GM21515 (cell line): ENCODE measurements around the gene SPATA17.
A peak's percentile ranks its signal among the peaks of the same experiment; 100 is the strongest.
"Not testable (repeated sequence)": the region's sequence is repeated elsewhere in the genome, so short reads cannot be mapped to it uniquely, and the experiment has no call there.

Source experiments
- ATAC-seq: cut with Tn5 transposase; IDR thresholded peaks from one replicate; pipeline ENCODE4 v1.9.1; 2021; ENCODE audit not compliant: unreplicated experiment

SPATA17 gene, protein sequence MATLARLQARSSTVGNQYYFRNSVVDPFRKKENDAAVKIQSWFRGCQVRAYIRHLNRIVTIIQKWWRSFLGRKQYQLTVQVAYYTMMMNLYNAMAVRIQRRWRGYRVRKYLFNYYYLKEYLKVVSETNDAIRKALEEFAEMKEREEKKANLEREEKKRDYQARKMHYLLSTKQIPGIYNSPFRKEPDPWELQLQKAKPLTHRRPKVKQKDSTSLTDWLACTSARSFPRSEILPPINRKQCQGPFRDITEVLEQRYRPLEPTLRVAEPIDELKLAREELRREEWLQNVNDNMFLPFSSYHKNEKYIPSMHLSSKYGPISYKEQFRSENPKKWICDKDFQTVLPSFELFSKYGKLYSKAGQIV

DNA sequence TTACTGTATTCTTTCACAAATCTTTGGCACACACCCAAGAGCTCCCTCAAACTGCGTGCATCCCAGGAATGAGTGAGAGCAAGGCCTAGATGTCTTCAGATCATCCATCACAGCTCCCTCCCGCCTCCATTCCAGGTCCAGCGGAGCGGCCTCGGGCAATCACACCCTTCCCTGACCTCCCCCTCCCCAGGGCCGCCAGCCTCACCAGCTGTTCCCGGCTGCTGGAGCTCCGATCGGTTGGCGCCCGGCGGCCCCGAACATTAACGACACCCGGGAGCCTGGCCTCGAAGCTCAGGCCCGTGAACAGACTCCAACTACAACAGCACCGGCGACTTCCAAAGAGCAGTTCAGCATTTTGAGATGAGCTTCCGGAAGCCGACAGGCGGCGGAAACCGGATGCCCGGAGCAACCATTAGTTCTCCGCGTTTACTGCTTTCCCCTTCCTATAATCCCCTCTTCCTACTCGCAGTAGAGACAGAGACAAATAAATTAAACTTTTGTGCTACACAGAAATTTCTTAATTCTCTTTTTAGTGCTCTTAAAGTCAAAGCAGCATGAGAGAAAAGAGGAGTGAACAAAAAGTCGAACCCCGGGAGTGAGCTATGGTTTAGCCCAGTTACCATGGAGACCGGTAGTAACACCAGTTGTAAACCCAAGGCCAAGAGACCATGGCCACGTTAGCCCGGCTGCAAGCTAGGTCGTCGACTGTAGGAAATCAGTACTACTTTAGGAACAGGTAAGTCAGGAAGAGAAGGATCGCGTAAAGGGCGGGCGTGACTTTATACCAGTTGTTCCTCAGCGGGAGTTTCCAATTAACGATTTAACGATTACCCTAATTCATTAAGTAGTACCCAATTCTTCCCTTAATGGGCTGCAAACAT lies at the start of gene SPATA17, which contains the start of gene GPATCH2:
TSS of gene SPATA17 (plus strand) at position 634 of the 881 bp plus-strand sequence. CDS start at position 669, 35 bp downstream.
TSS of gene GPATCH2 (minus strand) at position 380 of the 881 bp plus-strand sequence. CDS start at position 261, 119 bp downstream.
- ATAC-seq, result peak; percentile 99

DNA sequence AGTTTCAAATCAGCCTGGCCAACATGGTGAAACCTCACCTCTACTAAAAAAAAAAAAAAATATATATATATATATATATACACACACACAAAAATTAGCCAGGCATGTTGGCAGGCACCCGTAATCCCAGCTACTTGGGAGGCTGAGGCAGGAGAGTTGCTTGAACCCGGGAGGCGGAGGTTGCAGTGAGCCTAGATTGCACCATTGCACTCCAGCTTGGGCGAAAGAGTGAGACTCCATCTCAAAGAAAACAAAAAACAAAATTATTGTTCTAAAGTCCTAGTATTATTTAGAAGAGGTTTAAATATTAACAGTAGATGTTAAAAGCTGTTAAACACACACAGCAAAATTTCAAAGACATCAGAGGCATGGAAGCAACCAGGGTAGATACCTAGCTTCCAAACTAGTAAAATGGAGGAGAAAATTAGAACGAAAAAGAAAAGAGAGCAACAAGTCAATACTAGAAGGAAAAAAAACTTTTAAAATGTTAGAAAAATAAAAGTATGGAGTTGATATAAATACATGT lies 46.8 kb upstream of the SPATA17 start:
- ATAC-seq, result not testable (repeated sequence)

DNA sequence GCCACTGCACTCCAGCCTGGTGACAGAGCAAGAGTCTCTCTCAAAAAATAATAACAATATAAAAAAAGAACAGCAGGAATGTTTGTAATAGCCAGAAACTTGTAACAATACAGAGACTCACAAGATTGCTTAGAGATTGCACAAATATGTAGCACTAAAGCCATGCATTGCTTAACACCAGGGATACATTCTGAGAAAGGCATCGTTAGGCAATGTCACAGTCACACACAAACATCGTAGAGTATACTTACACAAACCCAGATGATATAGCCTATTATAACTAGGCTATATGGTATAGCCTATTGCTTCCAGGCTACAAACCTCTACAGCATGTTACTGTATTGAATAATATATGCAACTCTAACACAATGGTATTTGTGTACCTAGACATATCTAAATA lies 45.6 kb upstream of the SPATA17 start:
- no peak for ATAC-seq

DNA sequence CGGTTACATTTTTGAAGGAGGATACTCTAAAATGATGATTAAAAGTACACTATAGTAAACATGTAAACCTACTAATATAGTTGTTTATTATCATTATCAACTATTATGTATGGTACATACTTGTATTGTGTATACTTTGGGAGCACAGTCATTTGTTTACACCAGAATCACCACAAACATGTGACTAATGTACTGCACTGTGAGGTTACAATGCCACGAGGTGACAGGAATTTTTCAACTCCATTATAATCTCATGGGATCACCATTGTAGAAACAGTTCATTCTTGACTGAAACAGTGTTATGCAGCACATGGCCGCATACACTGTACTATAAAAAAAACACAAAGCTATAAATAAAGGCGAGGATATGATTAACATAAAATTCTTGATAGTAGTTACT lies 44.6 kb upstream of the SPATA17 start:
- ATAC-seq, result no peak

DNA sequence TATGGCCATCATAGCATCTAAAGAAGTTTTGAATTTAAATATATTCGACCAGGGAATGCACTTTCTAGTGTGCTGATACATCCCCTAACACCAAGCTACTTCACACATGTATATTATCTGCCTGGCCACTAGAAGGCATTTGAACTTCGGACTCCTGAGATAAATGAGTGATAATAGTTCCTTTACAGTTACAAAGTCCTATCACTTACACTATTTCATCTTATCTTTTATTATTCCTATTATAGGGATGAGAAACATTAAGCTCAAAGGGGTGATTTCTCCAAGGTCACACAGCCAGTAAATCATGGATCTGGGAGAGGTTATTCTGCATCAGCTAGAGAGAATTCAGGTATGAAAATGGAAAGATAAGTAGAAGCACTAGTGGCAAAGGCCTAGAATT lies 40.5 kb upstream of the SPATA17 start:
- ATAC-seq, result no peak

DNA sequence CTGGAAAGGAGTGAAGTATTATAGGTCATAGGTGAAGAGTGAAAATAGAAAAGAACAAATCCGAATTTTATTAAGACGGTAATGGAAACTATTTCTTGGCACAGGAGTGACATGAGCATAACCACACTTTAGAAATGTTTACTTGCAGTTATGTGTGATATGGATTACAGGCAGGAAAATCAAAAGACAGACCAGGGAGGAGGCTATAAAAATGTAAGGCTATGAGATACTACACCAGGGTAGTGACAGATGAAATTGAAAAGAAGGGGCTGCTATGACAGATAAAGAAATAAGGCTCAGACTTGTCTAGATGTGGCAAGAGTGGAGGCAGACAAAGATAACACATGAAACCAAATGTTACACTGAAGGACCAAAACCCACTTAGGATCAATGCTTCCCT lies 32.0 kb upstream of the SPATA17 start:
- no peak for ATAC-seq

DNA sequence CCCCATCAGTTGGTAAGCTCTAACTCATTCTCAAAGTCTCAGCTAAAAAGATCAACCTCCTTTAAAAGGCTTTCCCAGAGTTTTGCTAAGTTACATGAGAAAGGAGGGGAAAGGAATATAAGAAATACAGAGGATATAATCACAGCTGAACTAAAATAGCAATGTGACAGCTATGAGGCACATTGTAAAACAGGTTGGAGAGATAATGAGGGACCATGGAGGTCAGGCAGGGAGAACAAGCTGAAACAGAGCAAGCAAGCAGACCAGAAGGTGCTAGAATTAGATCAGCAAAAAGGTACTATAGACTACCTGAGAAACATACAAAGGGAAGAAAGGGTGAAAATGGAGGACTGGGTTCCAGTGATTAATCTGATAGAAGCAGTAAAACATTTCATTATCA lies 28.8 kb upstream of the SPATA17 start:
- no peak for ATAC-seq

DNA sequence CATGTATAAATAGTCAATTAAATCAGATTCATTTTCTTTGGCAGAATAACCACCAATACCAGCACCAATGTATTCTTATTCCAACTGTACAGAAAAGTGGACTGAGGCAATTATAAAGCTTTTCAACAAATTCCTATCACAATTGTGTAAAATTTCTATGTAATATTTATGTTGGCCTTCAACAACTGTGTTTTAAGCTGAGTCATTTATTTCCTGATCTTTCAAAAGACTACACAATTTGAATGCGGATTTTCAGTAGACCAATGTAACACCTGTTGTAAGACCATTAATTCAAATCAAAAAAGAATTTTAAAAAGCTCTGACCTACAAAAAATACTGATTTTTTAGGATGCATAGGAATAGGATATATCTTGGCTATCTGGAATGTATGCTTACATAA lies 25.8 kb upstream of the SPATA17 start:
- ATAC-seq, result no peak

DNA sequence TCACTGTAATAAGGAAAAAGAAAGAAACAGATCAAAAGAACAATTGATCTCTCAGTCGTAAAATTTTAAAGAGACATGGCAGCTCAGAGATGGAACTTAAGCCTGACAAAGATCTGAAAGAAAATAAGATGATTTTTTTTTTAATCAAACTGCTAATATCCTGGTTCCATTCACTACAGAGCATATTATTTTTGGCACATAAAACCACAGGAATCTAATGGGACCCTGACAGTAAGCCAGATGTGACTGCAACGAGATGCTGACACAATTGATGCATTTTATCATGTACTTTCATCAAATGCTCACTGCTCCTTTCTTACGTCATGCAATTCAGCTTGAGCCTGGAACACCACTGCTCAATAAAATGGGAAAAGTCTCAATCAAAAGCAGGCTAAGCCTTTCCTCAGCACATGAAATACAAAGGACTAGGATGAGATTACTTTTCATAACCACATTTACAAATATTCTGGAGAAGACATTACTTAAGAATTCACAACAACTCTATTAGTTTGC lies 16.9 kb upstream of the SPATA17 start:
- ATAC-seq, result no peak

DNA sequence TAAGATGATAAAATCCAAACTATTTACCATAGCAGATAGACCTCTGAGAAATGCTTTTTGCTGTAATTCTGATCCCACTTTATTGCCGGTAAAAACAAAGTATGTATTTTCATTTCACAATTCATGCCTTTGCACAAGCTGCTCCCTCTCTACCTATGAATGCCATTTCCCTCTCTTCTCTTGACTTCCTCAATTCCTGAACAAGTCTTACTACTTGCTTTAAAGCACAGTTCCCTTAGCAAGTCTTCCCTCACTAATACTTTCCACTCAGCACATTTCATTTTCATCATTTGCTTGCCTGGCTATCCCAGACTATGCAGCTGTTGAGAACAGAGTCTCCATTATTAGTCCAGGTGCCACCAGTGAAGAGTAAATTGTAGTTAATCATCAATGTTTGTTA lies 14.0 kb upstream of the SPATA17 start:
- ATAC-seq, result no peak

DNA sequence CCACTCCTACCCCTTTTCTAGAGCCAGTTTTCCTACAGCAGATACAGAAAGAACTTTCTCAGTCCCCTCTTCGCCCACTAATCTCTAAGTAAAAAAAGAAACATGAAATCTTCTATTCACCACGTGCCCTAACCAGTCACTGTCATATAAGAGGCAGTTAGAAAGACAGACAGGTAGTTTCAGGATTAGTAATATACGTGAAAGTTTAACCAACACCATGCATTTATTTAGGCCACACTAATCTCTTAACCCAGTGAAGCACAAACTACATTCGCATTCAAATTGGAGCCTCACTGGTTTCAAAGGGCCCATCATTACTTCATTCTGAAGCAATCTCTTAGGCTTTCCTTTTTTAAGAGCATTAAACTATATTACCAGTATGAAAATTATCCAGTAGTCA lies 10.3 kb upstream of the SPATA17 start:
- peak; percentile 100 for ATAC-seq

DNA sequence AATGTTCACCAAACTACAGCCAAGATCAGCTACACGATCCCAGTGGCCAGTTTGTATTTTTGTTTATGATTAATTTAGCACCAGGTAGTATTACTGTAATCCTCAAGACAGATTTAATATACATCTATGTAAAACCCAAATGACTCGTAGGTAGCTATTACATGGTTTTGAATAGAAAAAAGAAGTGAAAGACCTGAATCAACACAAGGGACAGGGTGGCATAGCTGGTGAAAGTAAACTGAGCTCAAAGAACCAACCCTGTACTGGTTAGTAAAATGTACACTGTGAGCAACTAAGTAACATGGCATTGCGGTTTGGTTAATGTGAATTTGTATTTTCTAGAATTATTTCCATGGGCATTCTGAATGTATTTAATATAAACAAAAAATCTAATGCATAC lies 9.1 kb upstream of the SPATA17 start:
- ATAC-seq, result peak; percentile 29

DNA sequence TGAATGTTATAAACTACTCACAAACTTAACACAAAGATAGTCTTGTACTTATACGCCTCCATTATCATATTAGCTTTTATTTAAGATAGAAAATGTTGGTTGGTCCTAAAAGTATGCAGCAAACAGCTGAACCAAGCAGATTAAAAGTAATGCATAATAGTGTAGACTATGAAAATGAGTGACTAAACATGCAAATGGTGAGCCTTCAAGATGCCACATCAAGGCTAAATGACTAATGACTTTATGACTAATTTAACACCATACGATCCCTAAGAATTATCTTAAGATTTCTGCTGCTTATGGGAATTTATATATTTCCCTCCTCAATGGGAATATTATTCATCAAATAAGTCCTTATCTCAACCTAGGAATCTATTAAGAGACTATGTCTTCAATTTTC lies 4.8 kb upstream of the SPATA17 start:
- no peak for ATAC-seq

DNA sequence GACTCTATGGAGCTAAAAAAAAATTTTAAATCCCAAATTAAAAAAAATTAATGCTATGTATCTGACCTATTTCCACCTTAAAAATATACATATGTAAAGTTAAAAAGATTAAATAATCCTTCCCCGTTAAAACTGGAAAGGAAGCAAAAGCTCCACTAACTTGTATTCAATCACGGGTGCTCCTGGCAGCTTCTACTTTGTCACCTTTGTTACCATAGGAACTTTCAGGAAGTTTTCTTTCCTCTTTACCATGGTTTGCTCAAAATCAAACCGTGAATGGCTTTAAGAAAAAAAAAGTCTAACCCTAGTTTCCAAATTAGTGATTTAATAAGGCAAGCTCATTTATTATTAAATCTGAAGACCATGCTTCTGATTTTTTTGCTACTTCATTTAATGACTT lies 3.7 kb upstream of the SPATA17 start:
- ATAC-seq, result no peak

DNA sequence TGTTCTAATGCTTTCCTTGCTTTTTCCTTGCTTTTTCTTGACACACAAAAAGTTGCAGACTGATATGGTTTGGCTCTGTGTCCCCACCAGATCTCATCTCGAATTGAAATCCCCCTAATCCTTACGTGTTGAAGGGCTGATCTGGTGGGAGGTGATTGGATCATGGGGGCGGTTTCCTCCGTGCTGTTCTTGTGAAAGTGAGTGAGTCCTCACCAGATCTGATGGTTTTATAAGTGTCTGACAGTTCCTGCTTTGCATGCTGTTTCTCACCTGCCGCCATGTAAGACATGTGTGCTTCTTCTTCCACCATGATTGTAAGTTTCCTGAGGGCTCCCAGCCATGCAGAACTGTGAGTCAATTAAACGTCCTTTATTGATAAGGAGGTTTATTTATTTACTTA lies 11.3 kb downstream of the SPATA17 start:
- ATAC-seq, result no peak

DNA sequence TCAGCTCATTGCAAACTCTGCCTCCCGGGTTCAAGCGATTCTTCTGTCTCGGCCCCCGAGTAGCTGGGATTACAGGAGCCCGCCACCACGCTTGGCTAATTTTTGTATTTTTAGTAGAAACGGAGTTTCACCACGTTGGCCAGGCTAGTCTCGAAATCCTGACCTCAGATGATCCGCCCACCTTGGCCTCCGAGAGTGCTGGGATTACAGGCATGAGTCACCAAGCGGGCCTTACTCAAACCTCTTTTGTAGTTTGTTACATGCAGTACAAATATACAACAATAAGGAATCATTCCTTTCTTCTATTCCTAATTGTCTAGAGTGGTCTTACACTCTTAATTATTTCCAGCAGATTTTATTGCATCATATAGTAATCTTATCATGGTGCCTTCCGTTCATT lies 16.6 kb downstream of the SPATA17 start:
- ATAC-seq, result no peak

DNA sequence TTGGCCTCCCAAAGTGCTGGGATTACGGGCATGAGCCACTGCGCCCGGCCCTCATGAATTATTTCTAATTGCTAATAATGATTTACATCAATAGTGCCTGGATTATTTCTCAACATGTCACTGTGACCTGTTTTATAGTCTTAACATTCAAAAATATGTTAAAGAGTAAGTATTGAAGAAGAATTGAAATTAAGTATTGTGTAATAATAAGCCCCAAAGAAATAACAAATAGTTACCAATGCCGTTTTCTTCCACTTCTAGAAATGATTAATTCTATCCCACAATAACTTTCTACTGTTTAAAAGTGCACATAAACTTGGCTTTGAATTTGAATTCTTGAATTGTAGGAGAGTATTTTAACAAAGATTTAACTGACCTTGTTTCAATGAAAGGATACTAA lies 19.5 kb downstream of the SPATA17 start:
- ATAC-seq, result no peak

DNA sequence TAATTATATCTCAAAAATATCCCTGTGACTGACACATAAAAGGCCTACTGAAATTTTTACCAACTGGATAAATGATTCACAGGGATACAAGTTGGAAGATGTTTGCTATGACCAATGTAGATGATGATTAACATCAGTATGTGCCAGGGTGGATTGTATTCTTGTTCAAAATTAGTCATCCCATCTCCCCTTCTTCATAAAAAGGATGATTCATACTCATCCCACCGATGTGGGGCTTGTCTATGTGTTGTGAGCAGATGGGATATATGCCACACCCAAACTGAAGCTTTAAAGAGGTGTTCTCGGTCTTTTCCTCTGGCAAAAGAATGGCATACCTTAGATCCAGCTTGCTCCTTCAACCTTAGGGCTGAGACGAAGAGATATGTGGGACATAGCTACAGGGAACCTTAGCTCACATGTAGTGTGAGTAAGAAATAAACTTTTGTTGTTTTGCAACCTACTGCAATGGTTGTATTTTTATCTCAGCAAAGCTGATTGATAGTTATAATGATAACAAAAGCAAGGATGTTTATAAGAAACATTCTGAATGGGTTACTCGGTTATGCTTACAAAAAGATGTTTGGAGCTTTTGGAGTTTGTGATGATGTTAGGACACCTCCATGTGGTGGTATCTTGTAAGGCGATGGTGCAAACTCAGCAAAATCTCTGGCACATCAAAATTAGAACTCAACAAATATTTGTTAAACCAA lies 29.4 kb downstream of the SPATA17 start:
- peak; percentile 70 for ATAC-seq

DNA sequence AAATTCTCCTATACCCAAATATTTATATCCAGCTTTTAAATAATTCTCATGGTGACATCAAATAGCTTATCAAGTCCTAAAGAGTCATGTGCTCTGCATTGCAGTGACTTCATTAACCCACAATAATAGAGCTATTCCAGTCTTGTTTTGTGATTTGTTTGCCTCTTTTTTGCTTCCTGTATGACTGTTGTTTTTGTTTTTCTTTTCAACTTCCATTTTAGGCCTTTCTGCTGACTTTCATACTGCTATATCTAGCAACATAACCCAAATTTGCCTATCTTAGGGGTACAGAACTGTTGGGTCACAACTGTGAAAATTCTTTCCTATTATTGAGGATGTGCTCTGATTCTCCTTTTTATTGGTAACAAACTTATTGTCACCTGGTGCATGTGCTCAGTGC lies 30.3 kb downstream of the SPATA17 start:
- peak; percentile 48 for ATAC-seq

DNA sequence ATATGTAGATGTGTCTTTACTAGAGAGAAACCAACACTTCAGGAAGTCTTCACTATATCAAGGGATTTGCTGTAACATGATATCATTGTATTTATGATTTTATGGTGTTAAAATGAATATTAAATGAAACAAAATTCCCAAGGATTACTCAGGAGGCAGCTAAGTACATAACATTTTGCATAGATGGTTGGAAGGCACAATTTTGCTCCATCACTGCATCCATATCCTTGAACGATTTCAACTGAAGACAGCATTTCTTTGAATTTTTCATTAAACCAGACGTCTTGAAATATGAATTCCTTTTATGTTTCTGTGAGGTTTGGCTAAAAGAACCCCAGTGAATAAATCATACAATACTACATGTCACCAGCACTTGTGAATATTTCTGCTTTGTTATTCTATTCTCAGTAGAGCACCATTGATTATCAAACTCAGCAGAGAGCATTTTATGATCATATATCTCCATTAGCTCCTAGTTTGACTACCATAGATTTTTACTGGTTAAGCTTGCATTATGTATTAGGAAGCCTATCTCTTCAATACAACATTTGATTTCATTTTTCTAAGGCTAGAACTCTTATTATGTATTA lies 37.3 kb downstream of the SPATA17 start:
- ATAC-seq, result no peak

DNA sequence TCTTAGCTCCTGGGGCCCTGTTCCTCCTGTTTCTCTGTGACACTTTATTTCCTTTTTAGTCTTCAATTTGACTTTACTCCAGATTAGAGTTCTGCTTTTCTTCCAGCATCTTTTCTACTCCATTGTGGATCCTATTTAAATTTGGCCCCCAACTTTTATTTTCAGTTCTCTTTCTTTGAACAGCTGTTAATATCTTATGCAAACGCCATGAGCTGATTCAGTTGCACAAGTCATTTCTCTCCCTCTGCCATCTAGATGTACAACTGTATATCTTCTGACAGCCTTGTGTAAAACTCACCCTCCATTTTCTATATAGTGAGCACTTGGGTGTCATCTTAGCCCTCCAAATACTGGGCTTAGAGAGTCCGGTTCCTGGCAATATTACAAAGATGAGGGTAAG lies 42.2 kb downstream of the SPATA17 start:
- peak; percentile 87 for ATAC-seq
